Neural cell (in vitro differentiated cells): ENCODE measurements around the gene LCE2B. TPM values are rescaled to one million over a fixed set of nuclear protein-coding genes. Genes with fewer than 3 reads are reported as not detected.

Source experiments
- H2AFZ ChIP-seq: fragments of 200-600, 300-800 bp; sonication (generic), shearing (Covaris generic); 2 replicates; pipeline ENCODE4 v1.6.0; 2014; ENCODE audit warnings: low read depth, mild to moderate bottlenecking, antibody characterized with exemption, low read length, moderate library complexity
- H3F3A ChIP-seq: fragments of 200-600 bp; shearing (Covaris generic); 2 replicates; pipeline ENCODE4 v1.6.1; 2016; ENCODE audit warnings: mild to moderate bottlenecking, moderate library complexity, mixed read lengths, antibody characterized with exemption, low read length; ENCODE audit not compliant: insufficient read depth, poor library complexity, severe bottlenecking
- H3K27ac ChIP-seq: fragments of 200-600, 300-800 bp; sonication (generic), shearing (Covaris generic); 2 replicates; pipeline ENCODE4 v1.5.1; 2014; ENCODE audit warnings: mild to moderate bottlenecking, low read length, moderate library complexity
- H3K27me3 ChIP-seq: fragments of 300-800, 200-600 bp; sonication (generic), shearing (Covaris generic); 2 replicates; pipeline ENCODE4 v1.6.0; 2014; ENCODE audit warnings: mild to moderate bottlenecking, low read depth, low read length, moderate library complexity; ENCODE audit not compliant: insufficient read depth
- H3K36me3 ChIP-seq: fragments of 300-800, 200-600 bp; sonication (generic), shearing (Covaris generic); 2 replicates; pipeline ENCODE4 v1.5.1; 2014; ENCODE audit warnings: mild to moderate bottlenecking, antibody characterized with exemption, low read length, moderate library complexity; ENCODE audit not compliant: insufficient read depth
- H3K4me2 ChIP-seq: fragments of 300-800, 200-600 bp; sonication (generic), shearing (Covaris generic); 2 replicates; pipeline ENCODE4 v1.6.0; 2014; ENCODE audit warnings: mild to moderate bottlenecking, low read length
- H3K4me3 ChIP-seq: fragments of 300-800, 200-600 bp; sonication (generic), shearing (Covaris generic); 2 replicates; pipeline ENCODE4 v1.5.1; 2014; ENCODE audit warnings: mild to moderate bottlenecking, low read length, moderate library complexity
- H3K79me2 ChIP-seq: fragments of 200-600 bp; shearing (Covaris generic); replicated peaks from 2 replicates; pipeline ENCODE4 v1.6.0; 2014; ENCODE audit warnings: mild to moderate bottlenecking, low read length, moderate library complexity; ENCODE audit not compliant: insufficient read depth
- H3K9ac ChIP-seq: fragments of 300-800, 200-600 bp; sonication (generic), shearing (Covaris generic); 2 replicates; pipeline ENCODE4 v1.6.1; 2016; ENCODE audit warnings: mild to moderate bottlenecking, low read length, mixed read lengths
- H3K9me2 ChIP-seq: fragments of 200-600 bp; shearing (Covaris generic); 2 replicates; pipeline ENCODE4 v1.6.1; 2016; ENCODE audit warnings: mild to moderate bottlenecking, low read length, mixed read lengths; ENCODE audit not compliant: insufficient read depth
- H3K9me3 ChIP-seq: fragments of 200-600, 300-800 bp; sonication (generic), shearing (Covaris generic); 2 replicates; pipeline ENCODE4 v1.6.1; 2016; ENCODE audit warnings: mild to moderate bottlenecking, mixed run types, low read length, moderate library complexity, mixed read lengths
- H4K20me1 ChIP-seq: fragments of 200-600 bp; shearing (Covaris generic); 2 replicates; pipeline ENCODE4 v1.6.1; 2016; ENCODE audit warnings: mild to moderate bottlenecking, mixed run types; ENCODE audit not compliant: insufficient read depth
- EP300 ChIP-seq: fragments of 450-650 bp; conservative IDR thresholded peaks from 2 replicates; pipeline ENCODE4 v1.6.1; 2014; ENCODE audit warnings: antibody characterized with exemption, mild to moderate bottlenecking, moderate library complexity; ENCODE audit not compliant: poor library complexity, severe bottlenecking
- EZH2 ChIP-seq: fragments of 200-600, 300-800 bp; shearing (Covaris generic), sonication (generic); IDR thresholded peaks from 2 replicates; pipeline ENCODE4 v1.6.1; 2014; ENCODE audit warnings: antibody characterized with exemption, low read length, borderline replicate concordance, mild to moderate bottlenecking; ENCODE audit not compliant: insufficient read depth, poor library complexity, severe bottlenecking
- MXI1 ChIP-seq: fragments of 450-650 bp; conservative IDR thresholded peaks from 2 replicates; pipeline ENCODE4 v1.6.1; 2014; ENCODE audit warnings: antibody characterized with exemption, mild to moderate bottlenecking; ENCODE audit not compliant: poor library complexity, severe bottlenecking
- POLR2AphosphoS5 ChIP-seq: IDR thresholded peaks from 2 replicates; pipeline ENCODE4 v1.6.1; 2012
- RAD21 ChIP-seq: fragments of 450-650 bp; conservative IDR thresholded peaks from 2 replicates; pipeline ENCODE4 v1.6.1; 2014; ENCODE audit warnings: antibody characterized with exemption, mild to moderate bottlenecking, moderate library complexity
- REST ChIP-seq: IDR thresholded peaks from 2 replicates; pipeline ENCODE4 v1.6.1; 2012; ENCODE audit warnings: borderline replicate concordance
- SMC3 ChIP-seq: fragments of 450-650 bp; conservative IDR thresholded peaks from 2 replicates; pipeline ENCODE4 v1.6.1; 2014; ENCODE audit warnings: antibody characterized with exemption, mild to moderate bottlenecking, moderate library complexity; ENCODE audit not compliant: poor library complexity
- TAF1 ChIP-seq: IDR thresholded peaks from 2 replicates; pipeline ENCODE4 v1.6.1; 2012; ENCODE audit warnings: low read depth
- polyA plus RNA-seq: library from polyadenylated mRNA; depleted of rRNA; stranded (reverse); fragments of >200 nt; gene quantifications from 2 replicates; pipeline ENCODE4 v1.2.3, GENCODE V29; 2014
- TF ChIP-seq, protein P1 (sequence below): fragments of 450-650 bp; IDR thresholded peaks from 2 replicates; pipeline ENCODE4 v1.5.1; 2014; ENCODE audit warnings: antibody characterized with exemption, mild to moderate bottlenecking, moderate library complexity; ENCODE audit not compliant: poor library complexity, severe bottlenecking

The LCE2B gene
- polyA plus RNA-seq, 1 donor from 2014 or later: not detected

DNA sequence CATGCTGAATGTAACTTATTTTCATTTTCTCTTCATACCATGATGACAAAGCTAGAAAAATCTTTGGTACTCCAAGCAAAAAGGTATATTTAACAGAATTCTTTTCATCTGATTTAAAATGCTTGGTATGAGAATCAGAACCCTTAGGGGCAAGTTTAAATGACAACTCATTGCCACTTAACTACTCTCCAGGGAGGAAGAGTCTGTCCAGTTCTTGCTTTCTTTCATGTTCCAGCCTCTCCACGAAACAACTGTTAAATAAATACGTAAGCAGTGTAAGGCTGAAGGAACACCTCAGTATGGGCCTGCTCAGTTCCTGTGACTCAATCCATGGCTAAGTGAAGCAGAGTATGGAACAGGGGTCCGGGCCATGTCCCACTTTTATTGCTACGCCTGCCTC lies 13.8 kb downstream of the LCE2B start:
- Histone ChIP-seq H3K27ac (no peak overlapping the region), H2AFZ (no peak overlapping the region), H3K9me3 (peaks cover 5% of the 10 kb centered on the region), H3F3A (no peaks in the 10 kb centered on the region), H3K36me3 (no peaks in the 10 kb centered on the region), H3K4me3 (no peak overlapping the region), H3K9me2 (no peaks in the 10 kb centered on the region), H3K9ac (no peak overlapping the region), H3K4me2 (no peak overlapping the region), H4K20me1 (no peaks in the 10 kb centered on the region), H3K27me3 (no peaks in the 10 kb centered on the region), H3K79me2 (no peaks in the 10 kb centered on the region)
- TF ChIP-seq MXI1 (no peak), EP300 (no peak), RAD21 (no peak), TAF1 (no peak), REST (no peak), EZH2 (no peak), SMC3 (no peak), POLR2AphosphoS5 (no peak)
- TF ChIP-seq, protein P1, sequence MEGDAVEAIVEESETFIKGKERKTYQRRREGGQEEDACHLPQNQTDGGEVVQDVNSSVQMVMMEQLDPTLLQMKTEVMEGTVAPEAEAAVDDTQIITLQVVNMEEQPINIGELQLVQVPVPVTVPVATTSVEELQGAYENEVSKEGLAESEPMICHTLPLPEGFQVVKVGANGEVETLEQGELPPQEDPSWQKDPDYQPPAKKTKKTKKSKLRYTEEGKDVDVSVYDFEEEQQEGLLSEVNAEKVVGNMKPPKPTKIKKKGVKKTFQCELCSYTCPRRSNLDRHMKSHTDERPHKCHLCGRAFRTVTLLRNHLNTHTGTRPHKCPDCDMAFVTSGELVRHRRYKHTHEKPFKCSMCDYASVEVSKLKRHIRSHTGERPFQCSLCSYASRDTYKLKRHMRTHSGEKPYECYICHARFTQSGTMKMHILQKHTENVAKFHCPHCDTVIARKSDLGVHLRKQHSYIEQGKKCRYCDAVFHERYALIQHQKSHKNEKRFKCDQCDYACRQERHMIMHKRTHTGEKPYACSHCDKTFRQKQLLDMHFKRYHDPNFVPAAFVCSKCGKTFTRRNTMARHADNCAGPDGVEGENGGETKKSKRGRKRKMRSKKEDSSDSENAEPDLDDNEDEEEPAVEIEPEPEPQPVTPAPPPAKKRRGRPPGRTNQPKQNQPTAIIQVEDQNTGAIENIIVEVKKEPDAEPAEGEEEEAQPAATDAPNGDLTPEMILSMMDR: no peak

DNA sequence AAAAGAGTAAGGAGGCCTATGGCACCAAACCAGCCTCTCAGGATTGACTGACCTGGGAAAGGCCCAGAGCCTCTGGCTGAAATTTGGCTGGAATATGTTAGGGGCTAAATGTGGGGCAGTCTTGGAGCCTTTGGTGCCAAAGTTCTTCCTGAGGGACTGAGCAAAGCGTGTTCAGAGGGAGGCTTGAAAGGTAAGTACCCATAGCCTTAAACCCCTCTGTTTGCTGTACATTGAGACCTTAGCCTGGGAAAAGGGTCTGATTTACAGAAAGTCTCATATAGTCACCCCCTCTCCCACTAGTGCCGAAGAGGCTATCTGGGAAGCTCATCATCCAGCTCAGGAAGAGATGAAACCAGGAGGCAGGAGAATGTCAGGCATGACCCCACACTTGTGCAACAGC lies 21.9 kb downstream of the LCE2B start, which contains the start of gene LCE4A:
LCE4A (plus strand) TSS at position 301 of the 400 bp plus-strand sequence. CDS start 916 bp downstream, outside the sequence.
- TF ChIP-seq TAF1: no peak
- TF ChIP-seq POLR2AphosphoS5: no peak
- TF ChIP-seq SMC3: no peak
- no peak for TF ChIP-seq EZH2
- TF ChIP-seq, protein P1: no peak
- TF ChIP-seq MXI1: no peak
- TF ChIP-seq EP300: no peak
- no peak for TF ChIP-seq RAD21
- no peak for TF ChIP-seq REST
- Histone ChIP-seq H3F3A (no peaks in the 10 kb centered on the region), H3K9me3 (no peaks in the 10 kb centered on the region), H3K36me3 (no peaks in the 10 kb centered on the region), H2AFZ (no peak within 1 kb of the TSS), H3K4me3 (no peak within 1 kb of the TSS), H3K27ac (no peak within 1 kb of the TSS), H3K27me3 (no peaks in the 10 kb centered on the region), H3K9ac (no peak within 1 kb of the TSS), H3K79me2 (no peaks in the 10 kb centered on the region), H3K4me2 (no peak within 1 kb of the TSS), H4K20me1 (no peaks in the 10 kb centered on the region), H3K9me2 (no peaks in the 10 kb centered on the region)
